GM13977 (cell line): ENCODE measurements around the gene DLGAP4.

ENCODE experiments used
- DNase-seq: peaks from one replicate; pipeline ENCODE4 v3.0.0; 2012; ENCODE audit warnings: low spot score
- CTCF ChIP-seq: IDR thresholded peaks from 2 replicates; pipeline ENCODE4 v1.5.1; 2012; ENCODE audit warnings: mild to moderate bottlenecking, control low read depth; ENCODE audit not compliant: insufficient read depth; ENCODE audit errors: extremely low read depth, missing control alignments
- in situ Hi-C: fragments of 300-500 bp; cut with MboI; formaldehyde crosslinking; loops from one replicate; pipeline ENCODE4 v1.12.0; 2022; ENCODE audit warnings: low sequenced_read_pairs, low pct_unique_long_range_greater_than_20kb, mixed read lengths, inconsistent platforms; ENCODE audit not compliant: unreplicated experiment

Gene DLGAP4

GRCh38 chr20:36402708-36403107, 96.6 kb downstream of the DLGAP4 start:
- no peak for DNase-seq
- in situ Hi-C loops = no loop called here
- no peak for TF ChIP-seq CTCF

DNA sequence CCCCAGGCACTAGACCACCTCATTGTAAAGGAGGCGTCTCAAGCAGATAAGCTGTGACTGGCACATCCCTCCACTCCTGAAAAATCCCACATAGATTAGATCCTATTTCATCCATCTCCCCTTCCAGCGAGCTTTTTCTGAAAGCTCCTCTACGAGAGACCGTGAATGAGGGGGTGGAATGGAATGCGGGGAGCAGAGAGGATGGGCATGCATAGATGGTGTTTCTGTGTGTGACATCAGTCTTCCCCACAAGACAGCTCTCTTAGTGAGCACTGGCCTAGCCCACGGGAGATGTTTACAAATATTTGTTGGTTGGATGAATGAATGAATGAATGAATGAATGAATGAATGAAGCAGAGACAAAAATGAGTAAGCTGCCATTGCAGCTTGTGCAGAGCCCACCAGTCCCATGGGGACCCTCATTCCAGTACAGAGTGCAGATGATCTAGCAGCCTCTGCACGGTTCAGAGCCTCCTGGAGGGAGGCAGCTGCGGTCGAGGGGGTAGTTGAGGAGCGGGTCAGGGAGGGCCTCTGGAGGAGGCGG, 98.4 kb downstream of the DLGAP4 start:
- in situ Hi-C loops = no loop called here
- DNase-seq = no peak
- TF ChIP-seq CTCF = no peak

- no peak for DNase-seq
- in situ Hi-C loops = no loop called here
- TF ChIP-seq CTCF = no peak
These were observed 99.1 kb downstream of the DLGAP4 start for GRCh38 chr20:36405255-36405654.

- no peak for TF ChIP-seq CTCF
- in situ Hi-C loops = no loop called here
- no peak for DNase-seq
These were observed 101.1 kb downstream of the DLGAP4 start for GRCh38 chr20:36407199-36407733.

GRCh38 chr20:36408219-36408618, 102.1 kb downstream of the DLGAP4 start:
- TF ChIP-seq CTCF = no peak

DNA sequence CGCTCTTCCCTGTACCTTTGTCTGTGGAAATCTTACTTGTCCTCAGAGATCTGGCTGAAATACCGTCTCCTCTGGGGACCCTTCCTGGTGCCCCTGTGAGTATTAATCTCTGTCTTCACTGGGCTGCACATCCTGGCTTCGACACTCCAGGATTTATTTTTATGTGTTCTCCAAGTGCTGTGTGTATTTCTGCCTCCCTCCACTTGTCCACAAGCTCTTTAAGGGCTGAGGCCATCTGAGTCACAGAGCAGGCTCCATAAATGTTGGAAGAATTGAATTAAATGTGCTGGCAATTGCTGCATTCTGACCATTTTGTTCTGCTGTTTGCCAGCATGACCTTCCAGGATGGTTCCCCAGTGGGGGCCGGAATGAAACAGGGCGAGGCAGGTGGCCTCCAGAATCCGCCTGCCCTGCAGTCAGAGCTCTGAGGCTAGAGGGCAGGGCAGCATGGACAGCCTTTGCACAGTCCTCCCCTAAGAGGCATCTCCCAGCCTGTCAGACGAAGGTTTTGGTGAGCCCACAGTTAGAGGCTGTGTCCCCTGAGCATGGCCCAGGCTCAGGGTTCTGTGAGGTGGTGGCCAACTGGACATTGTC, 105.8 kb downstream of the DLGAP4 start:
- TF ChIP-seq CTCF = no peak
- no peak for DNase-seq
- in situ Hi-C loops = no loop called here

More at GRCh38 chr20:36408219-36408618, 102.1 kb downstream of the DLGAP4 start:
- in situ Hi-C loops = no loop called here
- DNase-seq = no peak
